ENCODE measurements around the gene PRR20E.
"Not testable (repeated sequence)": the region's sequence is repeated elsewhere in the genome, so short reads cannot be mapped to it uniquely, and the experiment has no call there.

PRR20E gene

DNA sequence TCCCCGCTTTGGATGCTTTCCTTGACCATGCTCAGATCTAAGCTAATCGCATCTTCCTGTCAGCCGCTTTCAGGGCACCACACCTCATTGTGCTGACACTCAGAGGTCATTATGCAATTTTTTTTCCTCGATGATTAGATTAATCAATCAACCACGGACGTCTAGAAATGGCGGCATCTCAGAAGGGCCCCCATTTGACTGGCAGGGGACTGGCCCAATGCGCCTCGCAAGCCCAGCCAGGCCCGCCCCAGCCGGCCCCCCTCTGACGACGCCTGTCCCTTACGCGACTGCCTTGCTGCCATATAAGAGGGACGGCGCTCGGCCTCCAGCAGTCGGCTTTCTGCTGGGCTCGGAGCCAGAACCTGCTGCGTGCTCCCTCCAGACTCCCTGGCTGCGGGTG, at the start of gene PRR20E:
PRR20E (plus strand) TSS at position 301 of the 400 bp plus-strand sequence. CDS start 387 bp downstream, outside the sequence.
- FAIRE-seq; DNase-seq (ENCODE audit: insufficient read length, low spot score): not testable (repeated sequence)

DNA sequence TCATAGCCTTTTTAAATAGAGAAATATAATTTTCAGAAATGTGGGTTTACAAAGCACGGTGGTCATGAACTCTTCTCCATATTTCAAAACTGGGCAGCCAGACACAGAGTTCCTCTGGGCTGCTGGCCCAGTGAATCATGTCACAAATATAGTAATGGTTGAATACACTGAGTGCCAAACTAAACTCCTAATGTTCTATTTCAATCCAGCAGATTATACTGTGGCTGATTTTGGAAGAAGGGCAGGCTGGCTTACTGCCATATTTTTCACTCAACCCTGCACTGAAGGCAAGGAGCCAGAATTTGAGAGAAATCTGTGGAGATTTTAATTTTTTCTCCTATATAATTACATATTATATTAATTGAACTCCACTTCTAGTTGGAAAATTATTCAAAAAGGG, 43.3 kb upstream of the PRR20E start:
- TF ChIP-seq, protein P1, sequence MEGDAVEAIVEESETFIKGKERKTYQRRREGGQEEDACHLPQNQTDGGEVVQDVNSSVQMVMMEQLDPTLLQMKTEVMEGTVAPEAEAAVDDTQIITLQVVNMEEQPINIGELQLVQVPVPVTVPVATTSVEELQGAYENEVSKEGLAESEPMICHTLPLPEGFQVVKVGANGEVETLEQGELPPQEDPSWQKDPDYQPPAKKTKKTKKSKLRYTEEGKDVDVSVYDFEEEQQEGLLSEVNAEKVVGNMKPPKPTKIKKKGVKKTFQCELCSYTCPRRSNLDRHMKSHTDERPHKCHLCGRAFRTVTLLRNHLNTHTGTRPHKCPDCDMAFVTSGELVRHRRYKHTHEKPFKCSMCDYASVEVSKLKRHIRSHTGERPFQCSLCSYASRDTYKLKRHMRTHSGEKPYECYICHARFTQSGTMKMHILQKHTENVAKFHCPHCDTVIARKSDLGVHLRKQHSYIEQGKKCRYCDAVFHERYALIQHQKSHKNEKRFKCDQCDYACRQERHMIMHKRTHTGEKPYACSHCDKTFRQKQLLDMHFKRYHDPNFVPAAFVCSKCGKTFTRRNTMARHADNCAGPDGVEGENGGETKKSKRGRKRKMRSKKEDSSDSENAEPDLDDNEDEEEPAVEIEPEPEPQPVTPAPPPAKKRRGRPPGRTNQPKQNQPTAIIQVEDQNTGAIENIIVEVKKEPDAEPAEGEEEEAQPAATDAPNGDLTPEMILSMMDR (IDR thresholded peaks at IDR 0.05; ENCODE audit: insufficient read depth, missing control alignments) = no peak
- DNase-seq (ENCODE audit: insufficient read length, low spot score) (no peak), FAIRE-seq (no peak)

GRCh38 chr13:57128909-57129308, 38.1 kb upstream of the PRR20E start:
- FAIRE-seq (no peak), DNase-seq (ENCODE audit: insufficient read length, low spot score) (no peak)

GRCh38 chr13:57136093-57136492, 30.9 kb upstream of the PRR20E start:
- TF ChIP-seq, protein P1 (IDR thresholded peaks at IDR 0.05; ENCODE audit: insufficient read depth, missing control alignments) = no peak
- DNase-seq (ENCODE audit: insufficient read length, low spot score) (no peak), FAIRE-seq (no peak)

More at GRCh38 chr13:57128909-57129308, 38.1 kb upstream of the PRR20E start:
- TF ChIP-seq, protein P1 (IDR thresholded peaks at IDR 0.05; ENCODE audit: insufficient read depth, missing control alignments) = no peak

- FAIRE-seq = no peak
- TF ChIP-seq, protein P1 (IDR thresholded peaks at IDR 0.05; ENCODE audit: insufficient read depth, missing control alignments) = no peak
Measured at GRCh38 chr13:57137585-57137984, 29.4 kb upstream of the PRR20E start.

DNA sequence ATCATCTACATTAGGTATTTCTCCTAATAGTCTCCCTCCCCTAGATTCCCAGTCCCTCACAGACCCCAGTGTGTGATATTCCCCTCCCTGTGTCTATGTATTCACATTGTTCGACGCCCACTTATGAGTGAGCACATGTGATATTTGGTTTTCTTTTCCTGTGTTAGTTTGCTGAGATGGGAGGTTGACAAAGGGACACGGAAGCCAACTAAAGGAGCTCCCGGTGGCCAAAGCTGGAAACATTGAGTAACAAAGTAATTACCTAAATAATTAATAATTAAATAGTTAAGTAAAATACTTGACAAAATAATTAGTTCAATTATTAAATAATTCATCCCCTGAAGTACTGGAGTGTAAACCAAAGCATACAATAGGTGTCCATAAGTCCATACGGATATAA, 28.0 kb upstream of the PRR20E start:
- TF ChIP-seq, protein P1 (IDR thresholded peaks at IDR 0.05; ENCODE audit: insufficient read depth, missing control alignments) = no peak
- no peak for FAIRE-seq
- no peak for DNase-seq (ENCODE audit: insufficient read length, low spot score)

More at GRCh38 chr13:57137585-57137984, 29.4 kb upstream of the PRR20E start:
- DNase-seq (ENCODE audit: insufficient read length, low spot score) = no peak

DNA sequence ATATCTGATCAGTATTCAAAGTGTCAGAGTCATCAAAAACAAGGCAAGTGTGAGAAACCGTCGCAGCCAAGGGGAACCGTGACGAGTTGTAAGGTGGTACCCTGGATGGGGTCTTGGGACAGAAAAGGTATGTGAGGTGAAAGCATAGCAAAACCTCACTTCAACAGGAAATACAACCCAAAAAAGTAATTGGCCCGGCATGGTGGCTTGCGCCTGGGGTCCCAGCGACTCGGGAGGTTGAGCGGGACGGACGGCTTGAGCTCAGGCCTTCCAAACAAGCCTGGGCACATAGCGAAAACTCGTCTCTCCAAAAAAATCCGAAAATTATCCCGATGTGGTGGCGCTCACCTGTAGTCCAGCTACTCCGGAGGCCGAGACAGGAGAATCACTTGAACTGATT, 27.2 kb upstream of the PRR20E start:
- not testable (repeated sequence) for FAIRE-seq; DNase-seq (ENCODE audit: insufficient read length, low spot score)

GRCh38 chr13:57140235-57140968, 26.6 kb upstream of the PRR20E start, which contains the start of gene PRR20A:
Gene PRR20A, plus strand, starts transcription at chr13:57140918. Its CDS starts 387 bp downstream, at chr13:57141305.
- not testable (repeated sequence) for DNase-seq (ENCODE audit: insufficient read length, low spot score); FAIRE-seq

DNA sequence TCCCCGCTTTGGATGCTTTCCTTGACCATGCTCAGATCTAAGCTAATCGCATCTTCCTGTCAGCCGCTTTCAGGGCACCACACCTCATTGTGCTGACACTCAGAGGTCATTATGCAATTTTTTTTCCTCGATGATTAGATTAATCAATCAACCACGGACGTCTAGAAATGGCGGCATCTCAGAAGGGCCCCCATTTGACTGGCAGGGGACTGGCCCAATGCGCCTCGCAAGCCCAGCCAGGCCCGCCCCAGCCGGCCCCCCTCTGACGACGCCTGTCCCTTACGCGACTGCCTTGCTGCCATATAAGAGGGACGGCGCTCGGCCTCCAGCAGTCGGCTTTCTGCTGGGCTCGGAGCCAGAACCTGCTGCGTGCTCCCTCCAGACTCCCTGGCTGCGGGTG, 19.8 kb upstream of the PRR20E start, which contains the start of gene PRR20B:
PRR20B (plus strand) TSS at position 301 of the 400 bp plus-strand sequence. CDS start 387 bp downstream, outside the sequence.
- DNase-seq (ENCODE audit: insufficient read length, low spot score); FAIRE-seq: not testable (repeated sequence)

DNA sequence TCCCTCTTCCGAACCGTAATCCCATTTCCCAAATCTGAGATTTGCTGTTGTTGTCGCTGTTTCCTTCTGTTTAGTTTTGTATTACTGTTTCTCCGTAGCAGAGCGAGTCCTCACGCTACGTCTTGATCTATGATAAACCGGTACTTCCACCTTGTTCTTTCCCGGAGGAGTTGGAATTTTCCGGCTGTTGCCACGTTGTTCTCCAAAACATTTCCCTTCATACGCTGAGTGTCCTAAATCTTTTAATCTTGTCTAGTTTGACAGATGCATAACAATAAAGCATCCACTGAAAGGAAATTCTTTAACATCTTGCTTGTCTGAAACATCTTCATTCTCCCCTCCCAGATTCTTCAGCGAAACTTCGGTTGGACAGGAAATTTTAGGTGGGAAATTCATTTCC, 18.9 kb upstream of the PRR20E start:
- not testable (repeated sequence) for DNase-seq (ENCODE audit: insufficient read length, low spot score); FAIRE-seq

DNA sequence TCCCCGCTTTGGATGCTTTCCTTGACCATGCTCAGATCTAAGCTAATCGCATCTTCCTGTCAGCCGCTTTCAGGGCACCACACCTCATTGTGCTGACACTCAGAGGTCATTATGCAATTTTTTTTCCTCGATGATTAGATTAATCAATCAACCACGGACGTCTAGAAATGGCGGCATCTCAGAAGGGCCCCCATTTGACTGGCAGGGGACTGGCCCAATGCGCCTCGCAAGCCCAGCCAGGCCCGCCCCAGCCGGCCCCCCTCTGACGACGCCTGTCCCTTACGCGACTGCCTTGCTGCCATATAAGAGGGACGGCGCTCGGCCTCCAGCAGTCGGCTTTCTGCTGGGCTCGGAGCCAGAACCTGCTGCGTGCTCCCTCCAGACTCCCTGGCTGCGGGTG, 13.2 kb upstream of the PRR20E start, which contains the start of gene PRR20C:
PRR20C (plus strand) TSS at position 301 of the 400 bp plus-strand sequence. CDS start 387 bp downstream, outside the sequence.
- DNase-seq (ENCODE audit: insufficient read length, low spot score); FAIRE-seq: not testable (repeated sequence)

GRCh38 chr13:57160332-57160731, 6.7 kb upstream of the PRR20E start, which contains the start of gene PRR20D:
Gene PRR20D, plus strand, starts transcription at chr13:57160632. Its CDS starts 387 bp downstream, at chr13:57161019.
- not testable (repeated sequence) for FAIRE-seq; DNase-seq (ENCODE audit: insufficient read length, low spot score)
